Measurements from ENCODE around the gene ARMC8. TPM values are rescaled to one million over a fixed set of nuclear protein-coding genes. Genes with fewer than 3 reads are reported as not detected.

ARMC8 gene
- total and polyA plus RNA-seq, 2 of the 8 experiments (the other 6 are each of a cell fraction or from before 2014, with no cell fraction given) = 47.3 to 58.5 TPM

DNA sequence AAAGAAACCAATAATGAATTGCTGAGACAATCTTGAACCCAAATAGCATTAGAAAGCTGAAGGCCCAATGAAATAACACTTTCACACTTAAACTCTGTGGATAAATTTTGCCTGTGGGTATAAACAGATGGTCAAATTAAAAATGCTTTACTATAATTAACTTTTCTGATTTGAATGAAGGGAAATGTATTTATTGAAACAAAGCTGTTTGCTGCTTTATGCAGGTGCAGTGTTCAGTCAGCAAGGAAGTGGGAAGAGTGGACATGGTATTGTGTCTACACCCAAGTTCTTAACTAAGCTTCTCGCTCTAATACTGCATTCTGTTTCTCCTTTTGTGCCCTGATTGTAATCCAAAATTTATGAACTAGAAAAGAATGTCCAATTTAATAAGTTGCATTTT lies 110.8 kb downstream of the ARMC8 start:
- ChIA-PET POLR2A (ENCODE audit: partially characterized antibody) (interaction anchor here (1.3 kb wide), 1 partner anchor 35 kb away, joined by 3 read pairs; no protein-coding TSS in a partner anchor), CTCF (ENCODE audit: partially characterized antibody) (interaction anchor here (1.6 kb wide), 1 partner anchor 31 kb away, joined by 3 read pairs; no protein-coding TSS in a partner anchor)
- H2BK20ac ChIP-seq (ENCODE audit: low read length) = no peak overlapping the region
- no peak overlapping the region for H3K18ac ChIP-seq (ENCODE audit: extremely low read depth, low read length)
- 91% methylated on average over 1 of the region's 1 CpG; no CpG with 5 or more reads in 1 of the 2 experiments for WGBS, 2 experiments (ENCODE audit: extremely low coverage in 1 of 2, insufficient coverage in 1 of 2, insufficient read length in 1 of 2, insufficient replicate concordance in 2 of 2, low coverage in 1 of 2, low lambda C conversion rate in 2 of 2, missing lambda C conversion rate in 1 of 2)
- no peaks in the 10 kb centered on the region for H3K79me2 ChIP-seq (ENCODE audit: control insufficient read depth in 1 of 2, insufficient read depth in 2 of 2, low read length in 2 of 2)
- H2BK15ac ChIP-seq (ENCODE audit: low read length) = no peak overlapping the region
- H2BK12ac ChIP-seq (ENCODE audit: low read depth, low read length) = no peak overlapping the region
- no peak overlapping the region for H3K4me2 ChIP-seq (ENCODE audit: insufficient read depth in 1 of 2, low read depth in 2 of 2, low read length in 2 of 2)
- no peak overlapping the region for H4K5ac ChIP-seq (ENCODE audit: insufficient read length, low read depth, low read length)
- no peak overlapping the region for H2BK5ac ChIP-seq (ENCODE audit: low read depth, low read length)
- H3K36me3 ChIP-seq (ENCODE audit: control insufficient read depth in 2 of 4, insufficient read depth in 4 of 4, low read length in 3 of 4) = peaks cover 2 to 14% (median 8%) of the 10 kb centered on the region in 4 experiments; a peak in 6 of 8 replicates
- no peak overlapping the region for H3K4ac ChIP-seq (replicated peaks; ENCODE audit: insufficient read length, low read depth, low read length)
- no peak for DNase-seq (ENCODE audit: low read depth in 1 of 2, low spot score in 2 of 2)
- TF ChIP-seq TAF1 (IDR thresholded peaks at IDR 0.05; ENCODE audit: low read depth, low read length) (no peak), CBX5 (IDR thresholded peaks at IDR 0.05; ENCODE audit: low read depth, low read length) (no peak), SP1 (IDR thresholded peaks at IDR 0.05; ENCODE audit: low read depth, low read length) (no peak)
- no peaks in the 10 kb centered on the region for H3K23me2 ChIP-seq (ENCODE audit: low read depth, low read length)
- H3K79me1 ChIP-seq (ENCODE audit: low read depth, low read length) = no peaks in the 10 kb centered on the region
- H3K4me1 ChIP-seq (replicated peaks in 1 of 4; ENCODE audit: control insufficient read depth in 3 of 4, insufficient read depth in 4 of 4, low read length in 3 of 4) = no peaks in the 10 kb centered on the region
- no peak overlapping the region for H3K4me3 ChIP-seq (ENCODE audit: extremely low read depth in 1 of 4, insufficient read depth in 2 of 4, low read depth in 3 of 4, low read length in 4 of 4)
- H3K27ac ChIP-seq (ENCODE audit: low read depth, low read length) = no peak overlapping the region
- H3K9me3 ChIP-seq (ENCODE audit: insufficient read depth in 2 of 2, low read depth in 1 of 2, low read length in 1 of 2) = no peaks in the 10 kb centered on the region
- no peak overlapping the region for H3K56ac ChIP-seq (replicated peaks; ENCODE audit: insufficient read length, low read depth, low read length)
- no peak overlapping the region for H2AFZ ChIP-seq (ENCODE audit: low read length)
- no peak overlapping the region for H2AK5ac ChIP-seq (ENCODE audit: low read depth, low read length)
- no peaks in the 10 kb centered on the region for H4K20me1 ChIP-seq (replicated peaks in 1 of 2; ENCODE audit: control insufficient read depth in 1 of 2, insufficient read depth in 2 of 2, low read length in 2 of 2)
- no peaks in the 10 kb centered on the region for H3K27me3 ChIP-seq (replicated peaks in 1 of 4; ENCODE audit: control insufficient read depth in 3 of 4, extremely low read depth in 1 of 4, insufficient read depth in 3 of 4, low read length in 3 of 4)
- H3K14ac ChIP-seq (ENCODE audit: insufficient read length) = no peak overlapping the region
- no peak overlapping the region for H4K91ac ChIP-seq (replicated peaks; ENCODE audit: insufficient read length, low read length)
- H3K23ac ChIP-seq (ENCODE audit: insufficient read length) = no peak overlapping the region
- FAIRE-seq = no peak
- H3K9ac ChIP-seq (replicated peaks in 1 of 4; ENCODE audit: extremely low read depth in 1 of 4, low read depth in 3 of 4, low read length in 3 of 4) = no peak overlapping the region
- H2BK120ac ChIP-seq (replicated peaks; ENCODE audit: low read depth, low read length) = no peak overlapping the region
- no peak overlapping the region for H4K8ac ChIP-seq (ENCODE audit: extremely low read depth, insufficient read depth, low read length)

Data from H1 (cell line).